HEK293 (cell line): ENCODE data around the gene DPP6.

Source experiments
- ZFP69B ChIP-seq: fragments of 450-650 bp; formaldehyde crosslinking; IDR thresholded peaks from 2 replicates; pipeline ENCODE4 v1.5.1; 2016; ENCODE audit warnings: missing biosample characterization, missing genetic modification characterization
- ZNF184 ChIP-seq: fragments of 450-650 bp; IDR thresholded peaks from 2 replicates; pipeline ENCODE4 v1.5.1; 2018; ENCODE audit warnings: missing biosample characterization, mild to moderate bottlenecking, missing genetic modification characterization
- ZNF473 ChIP-seq: fragments of 450-650 bp; formaldehyde crosslinking; IDR thresholded peaks from 2 replicates; pipeline ENCODE4 v1.5.1; 2017; ENCODE audit warnings: missing biosample characterization, missing genetic modification characterization

DNA sequence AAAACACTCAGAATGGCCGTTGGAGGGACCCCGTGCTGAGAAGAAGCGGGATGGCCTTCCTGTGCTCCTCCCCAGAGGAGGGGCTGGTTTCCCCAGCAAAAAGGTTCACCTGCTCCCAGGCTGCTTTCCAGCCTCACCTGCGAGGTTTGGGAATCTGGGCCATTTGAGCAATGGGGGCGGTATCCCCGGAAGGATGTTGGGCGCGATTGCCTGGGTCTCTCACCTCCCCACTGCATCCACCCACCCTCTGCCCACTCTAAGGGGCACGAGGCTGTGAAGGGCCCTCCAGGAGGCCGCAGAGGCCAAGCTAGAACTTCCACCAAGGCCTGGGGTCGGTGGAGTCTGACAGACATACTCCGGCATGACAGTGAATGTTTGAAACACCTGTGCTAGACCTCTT is 803.2 kb downstream of the DPP6 start:
- TF ChIP-seq ZFP69B (tag by site-specific recombination) (no peak), ZNF184 (tag by site-specific recombination) (no peak), ZNF473 (tag by site-specific recombination) (no peak)
